Neural cell (in vitro differentiated cells): ENCODE measurements around the gene FRMD4B.

Source experiments
- EP300 ChIP-seq: fragments of 450-650 bp; conservative IDR thresholded peaks from 2 replicates; pipeline ENCODE4 v1.6.1; 2014; ENCODE audit warnings: antibody characterized with exemption, mild to moderate bottlenecking, moderate library complexity; ENCODE audit not compliant: poor library complexity, severe bottlenecking
- RAD21 ChIP-seq: fragments of 450-650 bp; conservative IDR thresholded peaks from 2 replicates; pipeline ENCODE4 v1.6.1; 2014; ENCODE audit warnings: antibody characterized with exemption, mild to moderate bottlenecking, moderate library complexity
- TAF1 ChIP-seq: IDR thresholded peaks from 2 replicates; pipeline ENCODE4 v1.6.1; 2012; ENCODE audit warnings: low read depth
- TF ChIP-seq, protein P1 (sequence below): fragments of 450-650 bp; IDR thresholded peaks from 2 replicates; pipeline ENCODE4 v1.5.1; 2014; ENCODE audit warnings: antibody characterized with exemption, mild to moderate bottlenecking, moderate library complexity; ENCODE audit not compliant: poor library complexity, severe bottlenecking

DNA sequence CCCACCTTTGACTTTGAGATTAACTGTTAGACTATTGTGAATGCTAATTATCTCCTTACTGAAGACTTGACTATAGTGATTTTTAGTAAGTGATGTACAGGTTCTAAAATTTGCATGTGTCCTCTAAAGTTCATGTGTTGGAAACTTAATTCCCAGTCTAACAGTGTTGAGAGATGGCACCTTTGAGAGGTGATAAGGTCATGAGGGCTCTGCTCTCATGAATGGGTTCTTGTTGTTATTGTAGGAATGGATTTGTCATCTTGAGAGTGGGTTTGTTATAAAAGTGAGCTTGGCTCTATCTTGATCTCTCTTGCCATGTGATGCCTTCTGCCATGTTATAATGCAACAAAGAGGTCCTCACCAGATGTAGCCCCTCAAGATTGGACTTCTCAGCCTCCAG is 244.6 kb downstream of the FRMD4B start:
- TF ChIP-seq, protein P1, sequence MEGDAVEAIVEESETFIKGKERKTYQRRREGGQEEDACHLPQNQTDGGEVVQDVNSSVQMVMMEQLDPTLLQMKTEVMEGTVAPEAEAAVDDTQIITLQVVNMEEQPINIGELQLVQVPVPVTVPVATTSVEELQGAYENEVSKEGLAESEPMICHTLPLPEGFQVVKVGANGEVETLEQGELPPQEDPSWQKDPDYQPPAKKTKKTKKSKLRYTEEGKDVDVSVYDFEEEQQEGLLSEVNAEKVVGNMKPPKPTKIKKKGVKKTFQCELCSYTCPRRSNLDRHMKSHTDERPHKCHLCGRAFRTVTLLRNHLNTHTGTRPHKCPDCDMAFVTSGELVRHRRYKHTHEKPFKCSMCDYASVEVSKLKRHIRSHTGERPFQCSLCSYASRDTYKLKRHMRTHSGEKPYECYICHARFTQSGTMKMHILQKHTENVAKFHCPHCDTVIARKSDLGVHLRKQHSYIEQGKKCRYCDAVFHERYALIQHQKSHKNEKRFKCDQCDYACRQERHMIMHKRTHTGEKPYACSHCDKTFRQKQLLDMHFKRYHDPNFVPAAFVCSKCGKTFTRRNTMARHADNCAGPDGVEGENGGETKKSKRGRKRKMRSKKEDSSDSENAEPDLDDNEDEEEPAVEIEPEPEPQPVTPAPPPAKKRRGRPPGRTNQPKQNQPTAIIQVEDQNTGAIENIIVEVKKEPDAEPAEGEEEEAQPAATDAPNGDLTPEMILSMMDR: no peak
- TF ChIP-seq RAD21 (no peak), TAF1 (no peak), EP300 (no peak)
